ENCODE results near the gene MAP3K8. TPM values are rescaled to one million over a fixed set of nuclear protein-coding genes. Genes with fewer than 3 reads are reported as not detected.

Gene MAP3K8
- total RNA-seq, 2 donors from 2014 or later: 10.2 to 11.7 TPM

DNA sequence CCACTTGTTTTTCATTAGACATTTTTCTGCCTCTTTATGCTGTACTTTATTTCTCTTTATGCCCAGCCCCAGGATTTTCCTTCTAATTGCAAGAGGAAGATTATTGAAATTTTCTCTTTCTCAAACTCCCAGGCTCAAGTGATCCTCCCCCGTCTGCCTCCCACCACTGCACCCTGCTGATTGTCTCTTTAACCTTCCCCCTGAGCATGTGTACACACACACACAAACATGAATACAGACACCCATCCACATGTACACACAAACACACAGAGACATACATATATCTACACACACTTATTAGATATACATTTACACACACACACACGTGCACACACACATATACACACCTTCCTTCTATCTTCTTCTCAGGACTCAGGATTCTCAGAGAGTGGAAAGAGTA is 37.3 kb upstream of the MAP3K8 start:
- Histone ChIP-seq H3K36me3 (ENCODE audit: control insufficient read depth, insufficient read depth, low read length) (no peaks in the 10 kb centered on the region), H3K27me3 (ENCODE audit: control insufficient read depth, insufficient read depth, low read length, poor library complexity, severe bottlenecking) (no peaks in the 10 kb centered on the region), H3K4me3 (ENCODE audit: low read length) (no peak overlapping the region), H3K27ac (ENCODE audit: low read depth, low read length) (no peak overlapping the region), H3K9ac (ENCODE audit: extremely low read depth, low read length, poor library complexity, severe bottlenecking) (no peak overlapping the region), H3K9me3 (ENCODE audit: control insufficient read depth, low read length) (no peaks in the 10 kb centered on the region), H3K4me1 (ENCODE audit: control insufficient read depth, insufficient read depth, low read length) (no peaks in the 10 kb centered on the region)
- peaks cover 4% of the 10 kb centered on the region for H3K27me3 Mint-ChIP-seq (ENCODE audit: insufficient read depth)
- no peaks in the 10 kb centered on the region for H3K36me3 Mint-ChIP-seq (ENCODE audit: low read depth)
- no peak overlapping the region for H3K27ac Mint-ChIP-seq
- no peak for DNase-seq
- TF ChIP-seq, protein P1, sequence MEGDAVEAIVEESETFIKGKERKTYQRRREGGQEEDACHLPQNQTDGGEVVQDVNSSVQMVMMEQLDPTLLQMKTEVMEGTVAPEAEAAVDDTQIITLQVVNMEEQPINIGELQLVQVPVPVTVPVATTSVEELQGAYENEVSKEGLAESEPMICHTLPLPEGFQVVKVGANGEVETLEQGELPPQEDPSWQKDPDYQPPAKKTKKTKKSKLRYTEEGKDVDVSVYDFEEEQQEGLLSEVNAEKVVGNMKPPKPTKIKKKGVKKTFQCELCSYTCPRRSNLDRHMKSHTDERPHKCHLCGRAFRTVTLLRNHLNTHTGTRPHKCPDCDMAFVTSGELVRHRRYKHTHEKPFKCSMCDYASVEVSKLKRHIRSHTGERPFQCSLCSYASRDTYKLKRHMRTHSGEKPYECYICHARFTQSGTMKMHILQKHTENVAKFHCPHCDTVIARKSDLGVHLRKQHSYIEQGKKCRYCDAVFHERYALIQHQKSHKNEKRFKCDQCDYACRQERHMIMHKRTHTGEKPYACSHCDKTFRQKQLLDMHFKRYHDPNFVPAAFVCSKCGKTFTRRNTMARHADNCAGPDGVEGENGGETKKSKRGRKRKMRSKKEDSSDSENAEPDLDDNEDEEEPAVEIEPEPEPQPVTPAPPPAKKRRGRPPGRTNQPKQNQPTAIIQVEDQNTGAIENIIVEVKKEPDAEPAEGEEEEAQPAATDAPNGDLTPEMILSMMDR (conservative IDR thresholded peaks at IDR 0.05): no peak
- H3K9me3 Mint-ChIP-seq: no peaks in the 10 kb centered on the region
- H3K4me3 Mint-ChIP-seq: no peak overlapping the region
- 84 to 85% methylated on average over 2 of the region's 2 CpGs for WGBS, 2 experiments (ENCODE audit: insufficient coverage in 1 of 2, insufficient read length in 1 of 2)
- peaks cover 6% of the 10 kb centered on the region for H3K4me1 Mint-ChIP-seq

DNA sequence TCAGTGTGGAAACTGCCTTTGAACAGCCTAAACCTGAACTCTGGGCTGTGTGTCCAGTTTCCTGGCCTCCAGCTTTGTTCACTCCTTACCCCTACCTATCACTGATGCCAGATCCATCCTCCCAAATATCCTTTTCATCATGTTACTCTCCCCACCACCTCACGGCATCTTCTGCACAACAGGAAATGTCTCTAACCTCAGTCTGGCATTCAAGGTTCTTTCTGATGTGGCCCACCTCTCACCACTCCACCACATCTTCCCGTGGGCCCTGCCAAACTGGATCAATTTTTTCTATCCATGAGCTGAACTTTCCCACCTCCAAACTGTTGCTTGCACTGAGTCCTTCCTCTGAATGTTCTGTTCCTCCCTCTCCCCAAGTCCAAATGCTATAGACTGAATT is 35.8 kb upstream of the MAP3K8 start:
- no peaks in the 10 kb centered on the region for H3K36me3 Mint-ChIP-seq (ENCODE audit: low read depth)
- Histone ChIP-seq H3K4me3 (ENCODE audit: low read length) (no peak overlapping the region), H3K4me1 (ENCODE audit: control insufficient read depth, insufficient read depth, low read length) (no peaks in the 10 kb centered on the region), H3K9me3 (ENCODE audit: control insufficient read depth, low read length) (no peaks in the 10 kb centered on the region), H3K27me3 (ENCODE audit: control insufficient read depth, insufficient read depth, low read length, poor library complexity, severe bottlenecking) (no peaks in the 10 kb centered on the region), H3K27ac (ENCODE audit: low read depth, low read length) (no peak overlapping the region), H3K9ac (ENCODE audit: extremely low read depth, low read length, poor library complexity, severe bottlenecking) (no peak overlapping the region), H3K36me3 (ENCODE audit: control insufficient read depth, insufficient read depth, low read length) (no peaks in the 10 kb centered on the region)
- H3K4me3 Mint-ChIP-seq: no peak overlapping the region
- 73 to 92% methylated on average over 1 to 2 of the region's 2 CpGs for WGBS, 2 experiments (ENCODE audit: insufficient coverage in 1 of 2, insufficient read length in 1 of 2)
- TF ChIP-seq, protein P1 (conservative IDR thresholded peaks at IDR 0.05): no peak
- DNase-seq: no peak
- peaks cover 4% of the 10 kb centered on the region for H3K4me1 Mint-ChIP-seq
- H3K27ac Mint-ChIP-seq: no peak overlapping the region
- H3K27me3 Mint-ChIP-seq (ENCODE audit: insufficient read depth): peaks cover 2% of the 10 kb centered on the region
- H3K9me3 Mint-ChIP-seq: no peaks in the 10 kb centered on the region

DNA sequence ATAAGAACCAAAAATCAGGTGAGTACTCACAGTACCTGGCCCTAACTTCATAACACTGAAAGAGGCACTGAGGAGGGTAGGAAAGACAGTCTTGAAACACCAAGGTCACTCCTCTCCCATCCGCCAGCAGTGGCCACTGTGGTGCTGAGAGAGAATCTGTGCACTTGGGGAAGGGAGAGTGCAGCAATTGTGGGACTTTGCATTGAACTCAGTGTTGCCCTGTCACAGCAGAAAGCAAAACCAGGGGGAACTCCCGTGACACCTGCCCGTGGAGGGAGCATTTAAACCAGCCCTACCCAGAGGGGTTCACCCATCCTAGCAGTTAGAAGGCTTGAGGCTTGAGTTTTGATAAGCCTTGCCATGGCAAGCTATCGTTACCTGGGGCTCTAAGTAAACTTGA is 35.2 kb upstream of the MAP3K8 start:
- Mint-ChIP-seq H3K36me3 (ENCODE audit: low read depth) (no peaks in the 10 kb centered on the region), H3K27me3 (ENCODE audit: insufficient read depth) (peaks cover 2% of the 10 kb centered on the region), H3K4me1 (peaks cover 4% of the 10 kb centered on the region), H3K4me3 (no peak overlapping the region), H3K9me3 (no peaks in the 10 kb centered on the region), H3K27ac (no peak overlapping the region)
- TF ChIP-seq, protein P1 (conservative IDR thresholded peaks at IDR 0.05): no peak
- no peak overlapping the region for H3K27ac ChIP-seq (ENCODE audit: low read depth, low read length)
- no peaks in the 10 kb centered on the region for H3K4me1 ChIP-seq (ENCODE audit: control insufficient read depth, insufficient read depth, low read length)
- H3K9ac ChIP-seq (ENCODE audit: extremely low read depth, low read length, poor library complexity, severe bottlenecking): no peak overlapping the region
- H3K9me3 ChIP-seq (ENCODE audit: control insufficient read depth, low read length): no peaks in the 10 kb centered on the region
- no peak for DNase-seq
- H3K36me3 ChIP-seq (ENCODE audit: control insufficient read depth, insufficient read depth, low read length): no peaks in the 10 kb centered on the region
- 86 to 88% methylated on average over 3 of the region's 4 CpGs for WGBS, 2 experiments (ENCODE audit: insufficient coverage in 1 of 2, insufficient read length in 1 of 2)
- H3K27me3 ChIP-seq (ENCODE audit: control insufficient read depth, insufficient read depth, low read length, poor library complexity, severe bottlenecking): no peaks in the 10 kb centered on the region
- H3K4me3 ChIP-seq (ENCODE audit: low read length): no peak overlapping the region
